ENCODE data around the gene LILRB4. TPM values are rescaled to one million over a fixed set of nuclear protein-coding genes. Genes with fewer than 3 reads are reported as not detected.
A peak's percentile ranks its signal among the peaks of the same experiment; 100 is the strongest.
"Not testable (repeated sequence)": the region's sequence is repeated elsewhere in the genome, so short reads cannot be mapped to it uniquely, and the experiment has no call there.

Gene LILRB4
- total RNA-seq, 1 donor from 2014 or later: not detected

GRCh38 chr19:54673222-54673621 lies 10.4 kb downstream of the LILRB4 start:
- no peak for DNase-seq (ENCODE audit: low read depth)
- H3K36me3 ChIP-seq (ENCODE audit: control insufficient read depth, insufficient read depth, low read length): no peaks in the 10 kb centered on the region
- no peak overlapping the region for H3K4me3 ChIP-seq (ENCODE audit: low read depth, low read length)
- no peak for TF ChIP-seq CTCF (IDR thresholded peaks at IDR 0.05; ENCODE audit: insufficient read depth, low read length, poor library complexity, severe bottlenecking)
- H3K27me3 ChIP-seq (ENCODE audit: control insufficient read depth, insufficient read depth, low read length): no peaks in the 10 kb centered on the region

DNA sequence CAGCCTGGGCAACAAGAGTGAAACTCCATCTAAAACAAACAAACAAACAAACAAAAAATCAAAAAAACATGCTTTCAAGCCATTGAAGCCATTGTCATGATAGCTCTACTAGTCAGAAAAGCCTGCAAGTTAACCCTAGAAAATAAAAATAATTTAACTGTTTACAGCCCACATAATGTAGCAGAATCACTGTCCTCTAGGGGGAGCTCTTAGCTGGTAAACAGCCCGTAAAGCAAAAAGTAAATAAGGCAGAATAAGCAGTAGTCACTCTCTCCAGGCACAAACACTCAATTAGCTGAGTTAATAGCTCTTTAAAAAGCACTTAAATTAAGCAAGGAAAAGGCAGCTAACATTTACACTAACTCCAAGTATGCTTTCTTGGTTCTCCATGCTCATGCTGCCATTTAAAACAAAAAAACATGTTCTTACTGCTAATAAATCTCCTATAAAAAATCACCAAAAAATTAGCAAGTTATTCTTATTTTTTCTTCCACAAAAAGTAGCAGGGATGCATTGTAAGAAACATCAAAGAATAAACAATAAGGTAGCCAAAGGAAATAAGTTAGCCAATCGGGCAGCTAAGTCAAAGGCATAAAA lies 11.3 kb downstream of the LILRB4 start:
- no peak overlapping the region for H3K4me3 ChIP-seq (ENCODE audit: low read depth, low read length)
- no peak for DNase-seq (ENCODE audit: low read depth)
- no peaks in the 10 kb centered on the region for H3K36me3 ChIP-seq (ENCODE audit: control insufficient read depth, insufficient read depth, low read length)
- no peaks in the 10 kb centered on the region for H3K27me3 ChIP-seq (ENCODE audit: control insufficient read depth, insufficient read depth, low read length)
- TF ChIP-seq CTCF (IDR thresholded peaks at IDR 0.05; ENCODE audit: insufficient read depth, low read length, poor library complexity, severe bottlenecking): peak; percentile 47

DNA sequence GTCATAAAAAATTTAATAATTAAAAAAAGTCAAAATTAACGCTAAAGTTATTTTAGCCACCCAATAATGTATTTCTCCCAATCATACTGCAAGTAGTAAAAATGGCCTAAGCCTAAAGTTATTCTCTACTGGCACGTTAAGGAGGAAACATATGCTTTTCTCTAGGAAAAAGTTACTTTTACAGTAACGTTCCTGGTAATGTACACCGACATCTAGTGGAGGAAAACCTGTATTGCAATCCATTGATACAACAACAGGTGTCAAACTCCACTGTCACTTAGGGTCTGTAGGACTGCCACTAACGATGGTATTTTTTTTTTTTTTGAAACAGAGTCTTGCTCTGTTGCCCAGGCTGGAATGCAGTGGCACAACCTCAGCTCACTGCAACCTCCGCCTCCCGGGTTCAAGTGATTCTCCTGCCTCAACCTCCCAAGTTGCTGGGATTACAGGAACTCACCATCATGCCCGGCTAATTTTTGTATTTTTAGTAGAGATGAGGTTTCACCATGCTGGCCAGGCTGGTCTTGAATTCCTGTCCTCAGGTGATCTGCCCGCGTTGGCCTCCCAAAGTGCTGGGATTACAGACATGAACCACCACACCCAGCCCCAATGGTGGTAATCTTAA lies 13.5 kb downstream of the LILRB4 start:
- H3K36me3 ChIP-seq (ENCODE audit: control insufficient read depth, insufficient read depth, low read length); H3K27me3 ChIP-seq (ENCODE audit: control insufficient read depth, insufficient read depth, low read length); DNase-seq (ENCODE audit: low read depth); H3K4me3 ChIP-seq (ENCODE audit: low read depth, low read length): not testable (repeated sequence)
- peak; percentile 73 for TF ChIP-seq CTCF (IDR thresholded peaks at IDR 0.05; ENCODE audit: insufficient read depth, low read length, poor library complexity, severe bottlenecking)

DNA sequence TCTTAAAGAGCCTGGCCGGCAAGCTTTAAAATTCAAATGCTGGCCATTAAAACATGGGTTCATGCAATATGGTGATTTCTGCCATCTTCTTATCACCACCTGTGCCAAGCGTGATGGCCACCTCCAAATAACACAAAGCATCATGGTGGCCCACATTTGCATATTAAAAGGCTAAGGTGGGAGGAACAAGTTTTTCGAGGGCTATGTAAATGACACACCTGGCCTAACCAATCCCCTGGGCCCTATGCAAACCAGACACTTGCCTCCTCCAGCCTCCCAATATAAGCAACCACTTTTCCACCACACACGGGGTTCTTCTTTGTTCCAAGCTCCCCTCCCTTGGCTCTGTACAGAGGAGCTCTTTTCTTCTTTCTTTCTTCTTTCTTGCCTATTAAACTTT lies 14.4 kb downstream of the LILRB4 start:
- no peak overlapping the region for H3K4me3 ChIP-seq (ENCODE audit: low read depth, low read length)
- TF ChIP-seq CTCF (IDR thresholded peaks at IDR 0.05; ENCODE audit: insufficient read depth, low read length, poor library complexity, severe bottlenecking): no peak
- no peaks in the 10 kb centered on the region for H3K36me3 ChIP-seq (ENCODE audit: control insufficient read depth, insufficient read depth, low read length)
- DNase-seq (ENCODE audit: low read depth): no peak
- H3K27me3 ChIP-seq (ENCODE audit: control insufficient read depth, insufficient read depth, low read length): no peaks in the 10 kb centered on the region

GRCh38 chr19:54681596-54681995 lies 18.8 kb downstream of the LILRB4 start:
- not testable (repeated sequence) for H3K36me3 ChIP-seq (ENCODE audit: control insufficient read depth, insufficient read depth, low read length); DNase-seq (ENCODE audit: low read depth); H3K27me3 ChIP-seq (ENCODE audit: control insufficient read depth, insufficient read depth, low read length); H3K4me3 ChIP-seq (ENCODE audit: low read depth, low read length)

DNA sequence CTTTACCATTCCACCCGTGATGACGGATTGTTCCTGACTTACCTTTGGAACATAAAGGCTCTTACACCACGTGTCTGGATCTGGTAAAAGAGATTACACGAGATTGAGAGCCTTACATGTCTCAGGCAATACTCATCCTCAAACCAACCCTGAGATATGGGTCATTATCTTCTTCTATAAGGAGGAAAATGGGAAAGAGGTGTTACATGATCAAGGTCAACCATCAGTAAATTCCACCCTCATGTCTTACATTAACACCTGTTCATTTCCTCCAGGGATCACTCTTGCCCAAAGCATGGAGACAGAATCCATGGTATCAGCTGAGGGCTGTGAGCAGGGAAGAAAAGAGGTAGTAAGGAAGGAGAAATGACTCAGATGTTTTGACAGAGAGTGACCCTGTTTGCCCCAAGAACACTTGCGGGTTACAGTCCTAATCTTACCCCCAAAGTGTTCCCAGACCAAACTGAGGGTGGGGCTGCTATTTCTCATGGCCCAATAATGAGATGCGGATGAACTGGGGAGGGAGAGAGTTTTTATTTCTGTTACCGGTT lies 19.6 kb downstream of the LILRB4 start:
- no peaks in the 10 kb centered on the region for H3K36me3 ChIP-seq (ENCODE audit: control insufficient read depth, insufficient read depth, low read length)
- H3K4me3 ChIP-seq (ENCODE audit: low read depth, low read length): no peak overlapping the region
- no peak for TF ChIP-seq CTCF (IDR thresholded peaks at IDR 0.05; ENCODE audit: insufficient read depth, low read length, poor library complexity, severe bottlenecking)
- H3K27me3 ChIP-seq (ENCODE audit: control insufficient read depth, insufficient read depth, low read length): no peaks in the 10 kb centered on the region
- DNase-seq (ENCODE audit: low read depth): no peak

Data from kidney epithelial cell (primary cell).